ENCODE results near the gene MDM2.
A peak's percentile ranks its signal among the peaks of the same experiment; 100 is the strongest.

Gene MDM2

GRCh38 chr12:68776976-68777610 is 30.9 kb upstream of the MDM2 start:
- Mint-ChIP-seq H3K4me3 (no peak overlapping the region), H3K4me1 (peaks cover 7% of the 10 kb centered on the region), H3K9me3 (no peaks in the 10 kb centered on the region), H3K27ac (no peak overlapping the region), H3K36me3 (no peaks in the 10 kb centered on the region)
- DNase-seq (ENCODE audit: low spot score in 2 of 2) (no peak), ATAC-seq (no peak)

DNA sequence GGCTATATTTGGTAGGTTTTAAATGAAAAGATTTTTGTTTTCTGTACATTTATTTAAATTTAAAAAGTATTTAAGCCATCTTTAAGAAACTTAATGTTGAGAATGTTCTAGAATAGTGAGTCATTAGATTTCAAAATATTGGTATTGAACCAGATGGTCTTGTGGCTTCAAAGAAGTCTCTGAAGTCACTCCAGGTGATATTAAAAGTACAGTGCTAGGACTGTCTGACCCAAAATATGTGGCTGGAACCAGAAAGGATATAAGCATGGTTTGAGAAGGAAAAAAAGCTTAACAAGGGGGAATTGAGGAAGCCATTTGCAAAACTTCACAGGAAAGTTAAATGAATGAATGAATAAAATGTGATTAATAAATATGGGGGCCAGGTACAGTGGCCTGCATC is 28.7 kb upstream of the MDM2 start:
- Mint-ChIP-seq H3K36me3 (no peaks in the 10 kb centered on the region), H3K9me3 (no peaks in the 10 kb centered on the region), H3K4me1 (no peaks in the 10 kb centered on the region), H3K27ac (no peak overlapping the region), H3K4me3 (no peak overlapping the region)
- DNase-seq (ENCODE audit: low spot score in 2 of 2) (no peak), ATAC-seq (no peak)

GRCh38 chr12:68780731-68781130 is 27.2 kb upstream of the MDM2 start:
- Mint-ChIP-seq H3K4me3 (no peak overlapping the region), H3K9me3 (no peaks in the 10 kb centered on the region), H3K36me3 (no peaks in the 10 kb centered on the region), H3K4me1 (no peaks in the 10 kb centered on the region), H3K27ac (no peak overlapping the region)
- ATAC-seq (no peak), DNase-seq (ENCODE audit: low spot score in 2 of 2) (no peak)

DNA sequence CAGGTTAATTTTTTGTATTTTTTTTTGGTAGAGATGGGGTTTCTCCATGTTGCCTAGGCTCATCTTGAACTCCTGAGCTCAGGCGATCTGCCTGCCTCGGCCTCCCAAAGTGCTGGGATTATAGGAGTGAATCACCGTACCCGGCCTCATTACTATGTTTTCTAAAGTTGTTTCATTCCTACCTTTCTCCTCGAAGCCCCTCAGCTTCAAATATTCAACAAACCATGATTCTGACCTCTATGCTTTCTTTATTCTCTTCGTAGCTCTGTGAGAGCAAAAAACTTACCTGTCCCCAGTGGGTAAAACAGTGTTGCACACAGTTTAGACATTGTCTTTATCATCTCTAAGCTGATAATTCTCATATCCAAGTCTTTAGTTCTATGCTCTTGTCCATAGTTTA is 26.2 kb upstream of the MDM2 start:
- no peaks in the 10 kb centered on the region for H3K9me3 Mint-ChIP-seq
- no peak for DNase-seq (ENCODE audit: low spot score in 2 of 2)
- no peaks in the 10 kb centered on the region for H3K36me3 Mint-ChIP-seq
- ATAC-seq: no peak
- H3K4me3 Mint-ChIP-seq: no peak overlapping the region
- H3K27ac Mint-ChIP-seq: peak overlapping the region; percentile 27
- H3K4me1 Mint-ChIP-seq: no peaks in the 10 kb centered on the region

- ATAC-seq (no peak), DNase-seq (ENCODE audit: low spot score in 2 of 2) (no peak)
- H3K9me3 Mint-ChIP-seq: no peaks in the 10 kb centered on the region
- no peak overlapping the region for H3K4me3 Mint-ChIP-seq
- H3K4me1 Mint-ChIP-seq: no peaks in the 10 kb centered on the region
- no peaks in the 10 kb centered on the region for H3K36me3 Mint-ChIP-seq
- no peak overlapping the region for H3K27ac Mint-ChIP-seq
Observed at GRCh38 chr12:68784015-68784414, 24.0 kb upstream of the MDM2 start.

GRCh38 chr12:68785358-68785757 is 22.6 kb upstream of the MDM2 start:
- no peak for DNase-seq (ENCODE audit: low spot score in 2 of 2)
- Mint-ChIP-seq H3K9me3 (no peaks in the 10 kb centered on the region), H3K27ac (no peak overlapping the region), H3K4me3 (no peak overlapping the region), H3K36me3 (no peaks in the 10 kb centered on the region), H3K4me1 (no peaks in the 10 kb centered on the region)
- no peak for ATAC-seq

DNA sequence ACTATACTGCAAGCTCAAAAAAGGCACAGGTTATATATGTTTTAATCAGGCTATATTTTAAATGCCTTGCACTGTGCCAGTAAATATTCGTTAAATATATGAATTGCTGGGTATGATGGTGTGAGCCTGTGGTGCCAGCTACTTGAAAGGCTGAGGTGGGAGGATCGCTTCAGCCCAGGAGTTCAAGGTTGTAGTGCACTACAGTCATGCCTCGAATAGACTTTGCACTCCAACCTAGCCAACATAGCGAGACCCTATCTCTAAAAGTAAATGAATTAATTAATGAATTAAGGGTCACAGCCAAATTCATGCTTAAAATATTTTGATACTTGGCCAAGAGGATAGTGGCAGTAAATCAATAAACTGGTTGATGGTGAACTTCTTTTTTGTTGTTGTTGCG is 22.2 kb upstream of the MDM2 start:
- Mint-ChIP-seq H3K4me1 (no peaks in the 10 kb centered on the region), H3K9me3 (no peaks in the 10 kb centered on the region), H3K4me3 (no peak overlapping the region), H3K27ac (no peak overlapping the region), H3K36me3 (no peaks in the 10 kb centered on the region)
- ATAC-seq (no peak), DNase-seq (ENCODE audit: low spot score in 2 of 2) (no peak)

DNA sequence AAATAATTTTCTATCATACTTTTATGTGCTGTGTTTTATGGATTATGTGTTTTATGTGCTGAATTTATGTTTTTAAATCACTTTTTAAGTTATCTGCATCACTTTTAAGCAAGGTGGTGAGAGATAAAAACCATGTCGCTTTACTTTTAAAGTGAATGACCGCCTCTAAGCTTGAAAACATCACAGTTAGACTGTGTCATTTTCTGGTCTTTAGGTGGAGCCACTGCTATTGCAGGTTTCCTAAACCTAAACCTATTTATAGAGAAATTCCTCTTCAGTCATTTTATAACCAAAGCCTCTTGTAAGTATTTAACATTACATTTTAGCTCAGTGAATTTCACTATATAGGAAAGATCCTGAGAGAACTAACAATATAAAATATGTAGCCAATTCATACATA is 21.0 kb upstream of the MDM2 start:
- Mint-ChIP-seq H3K36me3 (no peaks in the 10 kb centered on the region), H3K4me1 (no peaks in the 10 kb centered on the region), H3K9me3 (no peaks in the 10 kb centered on the region), H3K27ac (no peak overlapping the region), H3K4me3 (no peak overlapping the region)
- no peak for ATAC-seq
- DNase-seq (ENCODE audit: low spot score in 2 of 2): no peak

DNA sequence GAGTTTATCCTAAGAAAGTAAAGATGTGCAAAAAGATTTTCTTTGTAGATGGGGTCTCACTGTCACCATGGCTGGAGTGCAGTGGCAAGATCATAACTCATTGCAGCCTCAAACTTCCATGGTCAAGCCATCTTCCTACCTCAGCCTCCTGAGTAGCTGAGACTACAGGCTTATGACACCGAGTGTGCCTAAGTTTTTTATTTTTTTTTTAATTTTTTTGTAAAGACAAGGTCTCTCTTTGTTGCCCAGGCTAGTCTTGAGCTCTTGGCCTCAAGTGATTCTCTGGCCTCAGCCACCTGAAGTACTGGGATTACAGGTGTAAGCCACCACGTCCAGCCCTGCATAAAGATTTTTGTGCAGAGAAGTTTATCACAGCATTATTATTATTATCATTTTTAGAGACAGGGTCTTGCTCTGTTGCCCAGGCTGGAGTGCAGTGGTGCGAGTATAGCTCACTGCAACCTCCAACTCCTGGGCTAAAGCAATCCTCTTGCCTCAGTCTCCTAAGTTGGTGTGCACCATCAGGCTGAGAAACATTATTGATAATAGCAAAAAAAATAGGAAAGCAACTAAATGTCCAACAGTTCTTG is 19.3 kb upstream of the MDM2 start:
- Mint-ChIP-seq H3K9me3 (no peaks in the 10 kb centered on the region), H3K27ac (no peak overlapping the region), H3K4me1 (no peaks in the 10 kb centered on the region), H3K4me3 (no peak overlapping the region), H3K36me3 (no peaks in the 10 kb centered on the region)
- ATAC-seq: no peak
- DNase-seq (ENCODE audit: low spot score in 2 of 2): no peak

DNA sequence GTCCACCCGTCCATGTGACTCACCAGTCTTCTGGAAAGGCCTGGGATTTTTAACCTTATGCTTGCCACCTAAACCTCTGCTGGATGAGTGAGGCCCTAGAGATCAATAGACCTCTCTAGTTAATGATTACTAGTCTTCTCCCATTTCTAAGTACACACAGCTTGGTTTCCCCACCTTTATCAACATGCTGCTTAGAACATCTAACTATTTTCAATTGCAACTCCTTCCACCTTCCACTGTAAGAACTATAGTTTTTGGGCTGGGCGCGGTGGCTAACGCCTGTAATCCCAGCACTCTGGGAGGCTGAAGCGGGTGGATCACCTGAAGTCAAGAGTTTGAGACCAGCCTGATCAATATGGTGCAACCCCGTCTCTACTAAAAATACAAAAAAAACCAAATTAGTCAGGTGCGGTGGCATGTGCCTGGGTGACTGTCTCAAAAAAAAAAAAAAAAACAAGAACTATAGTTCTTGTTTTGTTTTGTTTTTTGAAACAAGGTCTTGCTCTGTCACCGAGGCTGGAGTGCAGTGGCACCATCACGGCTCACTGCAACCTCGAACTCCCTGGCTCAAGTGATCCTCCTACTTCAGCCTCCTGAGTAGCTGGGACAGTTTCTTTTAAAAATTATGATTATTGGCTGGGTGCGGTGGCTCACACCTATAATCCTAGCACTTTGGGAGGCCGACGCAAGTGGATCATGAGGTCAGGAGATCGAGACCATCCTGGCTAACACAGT is 18.7 kb upstream of the MDM2 start:
- no peak for DNase-seq (ENCODE audit: low spot score in 2 of 2)
- Mint-ChIP-seq H3K4me3 (no peak overlapping the region), H3K36me3 (no peaks in the 10 kb centered on the region), H3K4me1 (no peaks in the 10 kb centered on the region), H3K9me3 (no peaks in the 10 kb centered on the region), H3K27ac (no peak overlapping the region)
- ATAC-seq: no peak

DNA sequence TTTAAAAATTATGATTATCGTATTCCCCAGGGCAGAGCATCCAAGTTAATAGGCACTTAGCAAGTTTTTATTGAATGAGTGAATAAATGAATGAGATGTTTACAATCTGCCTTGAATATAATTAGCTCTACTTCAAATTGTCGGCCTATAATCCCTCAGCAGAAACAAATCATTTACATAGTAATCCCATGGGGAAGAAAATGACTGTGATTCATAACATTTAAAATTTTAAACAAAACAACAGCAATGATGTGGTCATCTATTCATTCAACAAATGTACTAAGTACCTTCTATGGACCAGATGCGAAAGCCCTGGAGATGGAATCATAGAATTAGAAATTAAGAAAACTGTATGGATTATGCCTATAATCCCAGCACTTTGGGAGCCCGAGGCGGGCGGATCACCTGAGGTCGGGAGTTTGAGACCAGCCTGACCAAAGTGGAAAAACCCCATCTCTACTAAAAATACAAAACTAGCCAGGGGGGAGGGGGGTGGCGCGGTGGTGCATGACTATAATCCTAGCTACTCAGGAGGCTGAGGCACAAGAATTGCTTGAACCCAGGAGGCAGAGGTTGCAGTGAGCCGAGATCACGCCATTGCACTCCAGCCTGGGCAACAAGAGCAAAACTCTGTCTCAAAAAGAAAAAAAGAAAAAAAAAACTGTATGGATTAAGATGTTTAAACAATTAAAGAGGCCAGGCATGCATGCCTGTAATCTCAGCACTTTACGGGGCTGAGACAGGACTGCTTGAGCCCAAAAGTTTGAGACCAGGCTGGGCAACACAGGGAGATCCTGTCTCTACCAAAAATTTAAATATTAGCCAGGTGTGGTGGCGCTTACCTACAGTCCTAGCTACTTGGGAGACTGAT is 17.7 kb upstream of the MDM2 start:
- Mint-ChIP-seq H3K4me1 (no peaks in the 10 kb centered on the region), H3K4me3 (no peak overlapping the region), H3K9me3 (no peaks in the 10 kb centered on the region), H3K36me3 (no peaks in the 10 kb centered on the region), H3K27ac (no peak overlapping the region)
- DNase-seq (ENCODE audit: low spot score in 2 of 2) (no peak), ATAC-seq (no peak)

DNA sequence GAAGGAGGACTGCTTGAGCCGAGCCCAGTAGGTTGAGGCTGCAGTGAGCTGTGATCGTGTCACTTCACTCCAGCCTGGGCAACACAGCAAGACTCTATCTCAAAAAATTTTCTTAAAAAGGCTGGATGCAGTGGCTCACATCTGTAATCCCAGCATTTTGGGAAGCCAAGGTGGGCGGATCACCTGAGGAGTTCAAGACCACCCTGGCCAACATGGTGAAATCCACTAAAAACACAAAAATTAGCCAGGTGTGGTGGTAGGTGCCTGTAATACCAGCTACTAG is 17.1 kb upstream of the MDM2 start:
- no peaks in the 10 kb centered on the region for H3K4me1 Mint-ChIP-seq
- no peaks in the 10 kb centered on the region for H3K9me3 Mint-ChIP-seq
- no peak overlapping the region for H3K4me3 Mint-ChIP-seq
- no peak for ATAC-seq
- H3K36me3 Mint-ChIP-seq: no peaks in the 10 kb centered on the region
- no peak for DNase-seq (ENCODE audit: low spot score in 2 of 2)
- no peak overlapping the region for H3K27ac Mint-ChIP-seq

- Mint-ChIP-seq H3K36me3 (no peaks in the 10 kb centered on the region), H3K27ac (no peak overlapping the region)
- ATAC-seq: no peak
Observed at GRCh38 chr12:68791897-68792481, 16.0 kb upstream of the MDM2 start.

GRCh38 chr12:68792952-68793351 is 15.0 kb upstream of the MDM2 start:
- H3K36me3 Mint-ChIP-seq: no peaks in the 10 kb centered on the region
- DNase-seq (ENCODE audit: low spot score in 2 of 2): peak in 1 of 2 donors; percentile 66
- peak; percentile 85 for ATAC-seq
- H3K4me1 Mint-ChIP-seq: no peaks in the 10 kb centered on the region
- H3K27ac Mint-ChIP-seq: no peak overlapping the region
- no peak overlapping the region for H3K4me3 Mint-ChIP-seq
- no peaks in the 10 kb centered on the region for H3K9me3 Mint-ChIP-seq

More at GRCh38 chr12:68791897-68792481, 16.0 kb upstream of the MDM2 start:
- no peak for DNase-seq (ENCODE audit: low spot score in 2 of 2)
- no peaks in the 10 kb centered on the region for H3K4me1 Mint-ChIP-seq
- H3K4me3 Mint-ChIP-seq: no peak overlapping the region
- H3K9me3 Mint-ChIP-seq: no peaks in the 10 kb centered on the region

DNA sequence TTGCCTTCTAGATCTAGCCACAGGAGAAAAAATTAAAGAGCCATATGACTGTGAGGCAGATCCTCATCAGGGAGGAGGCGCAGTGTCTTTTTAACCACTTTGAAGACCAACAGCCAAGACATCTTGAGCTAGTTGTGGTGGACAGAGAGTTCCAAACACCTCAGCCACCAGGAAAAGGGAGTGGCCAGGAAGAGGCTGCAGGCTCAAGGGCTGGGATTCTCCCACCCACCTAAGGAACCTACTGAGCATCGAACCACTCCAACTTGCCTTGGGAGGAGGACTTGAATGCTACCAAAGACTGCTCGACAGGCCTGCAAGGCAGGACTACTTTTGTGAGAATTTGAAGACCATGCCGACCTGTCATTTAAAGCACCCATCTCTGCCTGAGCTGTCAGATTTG is 14.5 kb upstream of the MDM2 start:
- DNase-seq (ENCODE audit: low spot score in 2 of 2) (no peak), ATAC-seq (no peak)
- no peaks in the 10 kb centered on the region for H3K9me3 Mint-ChIP-seq
- no peak overlapping the region for H3K27ac Mint-ChIP-seq
- no peak overlapping the region for H3K4me3 Mint-ChIP-seq
- H3K36me3 Mint-ChIP-seq: no peaks in the 10 kb centered on the region
- H3K4me1 Mint-ChIP-seq: no peaks in the 10 kb centered on the region
